Muscle of leg (tissue), 11 donors: ENCODE results near the gene TBX21. TPM values are rescaled to one million over a fixed set of nuclear protein-coding genes. Genes with fewer than 3 reads are reported as not detected.

ENCODE experiments used
- DNase-seq: peaks from one replicate; pipeline ENCODE4 v3.0.0; 2013
- H3K27ac ChIP-seq: one replicate; pipeline ENCODE4 v1.5.1; 2013; ENCODE audit warnings: mild to moderate bottlenecking, low read length, control low read depth
- H3K27me3 ChIP-seq: one replicate; pipeline ENCODE4 v1.6.1; 2013; ENCODE audit warnings: low read length; ENCODE audit not compliant: control insufficient read depth, insufficient read depth
- H3K36me3 ChIP-seq: one replicate; pipeline ENCODE4 v1.6.1; 2013; ENCODE audit warnings: low read length; ENCODE audit not compliant: control insufficient read depth, insufficient read depth
- H3K4me1 ChIP-seq: one replicate; pipeline ENCODE4 v1.6.1; 2013; ENCODE audit warnings: low read length; ENCODE audit not compliant: control insufficient read depth, insufficient read depth
- H3K4me3 ChIP-seq: one replicate; pipeline ENCODE4 v1.5.1; 2013; ENCODE audit warnings: low read length, control low read depth
- H3K9me3 ChIP-seq: replicated peaks from 2 replicates; pipeline ENCODE4 v1.6.1; 2013; ENCODE audit warnings: low read depth, low read length; ENCODE audit not compliant: control insufficient read depth
- WGBS: methylation state at CpG from one replicate; pipeline ENCODE4 v1.1.5; 2013; ENCODE audit warnings: missing lambda C conversion rate; ENCODE audit not compliant: insufficient coverage; 5-methylcytosine and 5-hydroxymethylcytosine counted together
- polyA plus RNA-seq, 8 donors: library from polyadenylated mRNA; unstranded; fragments of 120-200 nt; gene quantifications; one replicate each; pipeline versions ENCODE4 v1.2.1 to v1.2.3, GENCODE V29; 2013; ENCODE audit warnings: inconsistent platforms in 1 of 8, low replicate concordance in 1 of 8; ENCODE audit not compliant: insufficient read length in 8 of 8, insufficient read depth in 1 of 8
- total RNA-seq: library from RNA; stranded (reverse); fragments of 120-200 nt; gene quantifications from one replicate; pipeline ENCODE4 v1.2.4, GENCODE V29; 2013

The TBX21 gene
- total and polyA plus RNA-seq, 9 donors = 0.09 to 0.34 (median 0.17) TPM

- no peak for DNase-seq
- peaks cover 68% of the 10 kb centered on the region for H3K27me3 ChIP-seq
- 0% methylated on average over 4 of the region's 36 CpGs for WGBS
- peaks cover 9% of the 10 kb centered on the region for H3K4me1 ChIP-seq
- no peak overlapping the region for H3K27ac ChIP-seq
- no peak overlapping the region for H3K4me3 ChIP-seq
- no peaks in the 10 kb centered on the region for H3K36me3 ChIP-seq
- no peaks in the 10 kb centered on the region for H3K9me3 ChIP-seq
Measured at GRCh38 chr17:47720754-47721533, 12.1 kb upstream of the TBX21 start.

- no peaks in the 10 kb centered on the region for H3K9me3 ChIP-seq
- H3K27ac ChIP-seq = no peak overlapping the region
- H3K4me3 ChIP-seq = no peak overlapping the region
- 35% methylated on average over 4 of the region's 8 CpGs for WGBS
- DNase-seq = no peak
- no peaks in the 10 kb centered on the region for H3K36me3 ChIP-seq
- H3K4me1 ChIP-seq = peaks cover 9% of the 10 kb centered on the region
- peaks cover 65% of the 10 kb centered on the region for H3K27me3 ChIP-seq
Measured at GRCh38 chr17:47721725-47722124, 11.3 kb upstream of the TBX21 start.

- WGBS = 40% methylated on average over 1 of the region's 2 CpGs
- DNase-seq = no peak
- H3K4me1 ChIP-seq = peaks cover 15% of the 10 kb centered on the region
- H3K27me3 ChIP-seq = peaks cover 47% of the 10 kb centered on the region
- no peak overlapping the region for H3K27ac ChIP-seq
- no peaks in the 10 kb centered on the region for H3K36me3 ChIP-seq
- H3K4me3 ChIP-seq = no peak overlapping the region
- H3K9me3 ChIP-seq = no peaks in the 10 kb centered on the region
Measured at GRCh38 chr17:47724705-47725104, 8.3 kb upstream of the TBX21 start.

GRCh38 chr17:47725446-47726111 is 7.5 kb upstream of the TBX21 start:
- 36% methylated on average over 13 of the region's 13 CpGs for WGBS
- H3K27ac ChIP-seq = no peak overlapping the region
- no peaks in the 10 kb centered on the region for H3K9me3 ChIP-seq
- H3K36me3 ChIP-seq = no peaks in the 10 kb centered on the region
- no peak for DNase-seq
- H3K4me3 ChIP-seq = no peak overlapping the region
- peaks cover 43% of the 10 kb centered on the region for H3K27me3 ChIP-seq
- peaks cover 14% of the 10 kb centered on the region for H3K4me1 ChIP-seq

GRCh38 chr17:47726796-47727703 is 6.0 kb upstream of the TBX21 start:
- Histone ChIP-seq H3K27me3 (peaks cover 40% of the 10 kb centered on the region), H3K4me3 (no peak overlapping the region), H3K36me3 (no peaks in the 10 kb centered on the region), H3K27ac (no peak overlapping the region), H3K4me1 (peaks cover 6% of the 10 kb centered on the region), H3K9me3 (no peaks in the 10 kb centered on the region)
- no peak for DNase-seq
- 68% methylated on average over 10 of the region's 12 CpGs for WGBS

- no peaks in the 10 kb centered on the region for H3K9me3 ChIP-seq
- no peak overlapping the region for H3K27ac ChIP-seq
- H3K4me1 ChIP-seq = peaks cover 8% of the 10 kb centered on the region
- H3K4me3 ChIP-seq = no peak overlapping the region
- no peaks in the 10 kb centered on the region for H3K36me3 ChIP-seq
- H3K27me3 ChIP-seq = peaks cover 41% of the 10 kb centered on the region
- no peak for DNase-seq
- WGBS = 51% methylated on average over 8 of the region's 9 CpGs
Measured at GRCh38 chr17:47727704-47728036, 5.4 kb upstream of the TBX21 start.

GRCh38 chr17:47728214-47728877 is 4.7 kb upstream of the TBX21 start:
- Histone ChIP-seq H3K36me3 (no peaks in the 10 kb centered on the region), H3K4me3 (no peak overlapping the region), H3K27me3 (peaks cover 48% of the 10 kb centered on the region), H3K9me3 (no peaks in the 10 kb centered on the region), H3K4me1 (peaks cover 14% of the 10 kb centered on the region), H3K27ac (no peak overlapping the region)
- 82% methylated on average over 2 of the region's 4 CpGs for WGBS
- DNase-seq = no peak

GRCh38 chr17:47729476-47729875 is 3.6 kb upstream of the TBX21 start:
- Histone ChIP-seq H3K9me3 (no peaks in the 10 kb centered on the region), H3K4me1 (peaks cover 18% of the 10 kb centered on the region), H3K27ac (no peak overlapping the region), H3K36me3 (no peaks in the 10 kb centered on the region), H3K4me3 (no peak overlapping the region), H3K27me3 (peaks cover 48% of the 10 kb centered on the region)
- DNase-seq = no peak
- WGBS = 58% methylated on average over 2 of the region's 8 CpGs

- Histone ChIP-seq H3K4me1 (peaks cover 18% of the 10 kb centered on the region), H3K9me3 (no peaks in the 10 kb centered on the region), H3K36me3 (no peaks in the 10 kb centered on the region), H3K4me3 (no peak overlapping the region), H3K27me3 (peaks cover 57% of the 10 kb centered on the region), H3K27ac (no peak overlapping the region)
- WGBS = no CpG with 5 or more reads among the region's 4 CpGs
- DNase-seq = no peak
Measured at GRCh38 chr17:47730681-47731080, 2.4 kb upstream of the TBX21 start.
